Stomach smooth muscle (tissue), 2 donors: ENCODE measurements around the gene PTPRJ.
A peak's percentile ranks its signal among the peaks of the same experiment; 100 is the strongest.

Experiments
- H3K27ac ChIP-seq: one replicate; pipeline ENCODE4 v1.7.0; 2013; ENCODE audit warnings: mild to moderate bottlenecking, low read length, inconsistent platforms
- H3K27me3 ChIP-seq, 2 donors: one replicate each; pipeline ENCODE4 v1.7.0; 2013; ENCODE audit warnings: low read length in 2 of 2; ENCODE audit not compliant: insufficient read depth in 2 of 2, control insufficient read depth in 1 of 2
- H3K36me3 ChIP-seq, 2 donors: one replicate each; pipeline ENCODE4 v1.7.0; 2013; ENCODE audit warnings: low read length in 2 of 2; ENCODE audit not compliant: control insufficient read depth in 2 of 2, insufficient read depth in 2 of 2
- H3K4me1 ChIP-seq: one replicate; pipeline ENCODE4 v1.7.0; 2013; ENCODE audit warnings: low read length; ENCODE audit not compliant: control insufficient read depth, insufficient read depth
- H3K4me3 ChIP-seq, 2 donors: one replicate each; pipeline ENCODE4 v1.7.0; 2013; ENCODE audit warnings: low read length in 2 of 2
- H3K9ac ChIP-seq, 2 donors: one replicate each; pipeline ENCODE4 v1.7.0; 2013; ENCODE audit warnings: low read length in 2 of 2, mild to moderate bottlenecking in 1 of 2
- H3K9me3 ChIP-seq, 2 donors: one replicate each; pipeline ENCODE4 v1.7.0; 2013; ENCODE audit warnings: low read length in 2 of 2; ENCODE audit not compliant: control insufficient read depth in 2 of 2
- donor health status: healthy.
- donor health status: Pancreatic carcinoma.

PTPRJ gene

DNA sequence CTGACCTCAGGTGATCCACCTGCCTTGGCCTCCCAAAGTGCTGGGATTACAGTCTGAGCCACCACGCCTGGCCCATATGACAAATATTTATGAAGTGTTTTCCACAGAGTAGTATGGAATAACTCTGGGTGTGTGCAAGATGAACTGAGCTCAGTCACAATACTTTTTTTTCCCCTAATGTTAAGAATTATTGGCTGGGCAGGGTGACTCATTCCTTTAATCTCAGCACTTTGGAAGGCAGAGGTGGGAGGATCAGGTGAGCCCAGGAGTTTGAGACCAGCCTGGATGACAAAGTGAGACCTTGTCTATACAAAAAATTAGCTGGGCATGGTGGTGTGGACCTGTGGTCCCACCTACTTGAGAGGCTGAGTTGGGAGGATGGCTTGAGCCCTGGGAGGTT is 6.4 kb downstream of the PTPRJ start:
- no peaks in the 10 kb centered on the region for H3K27me3 ChIP-seq
- H3K4me1 ChIP-seq, result peaks cover 11% of the 10 kb centered on the region
- no peak overlapping the region for H3K27ac ChIP-seq
- H3K9me3 ChIP-seq, result no peaks in the 10 kb centered on the region
- no peak overlapping the region for H3K4me3 ChIP-seq
- no peaks in the 10 kb centered on the region for H3K36me3 ChIP-seq
- no peak overlapping the region for H3K9ac ChIP-seq

DNA sequence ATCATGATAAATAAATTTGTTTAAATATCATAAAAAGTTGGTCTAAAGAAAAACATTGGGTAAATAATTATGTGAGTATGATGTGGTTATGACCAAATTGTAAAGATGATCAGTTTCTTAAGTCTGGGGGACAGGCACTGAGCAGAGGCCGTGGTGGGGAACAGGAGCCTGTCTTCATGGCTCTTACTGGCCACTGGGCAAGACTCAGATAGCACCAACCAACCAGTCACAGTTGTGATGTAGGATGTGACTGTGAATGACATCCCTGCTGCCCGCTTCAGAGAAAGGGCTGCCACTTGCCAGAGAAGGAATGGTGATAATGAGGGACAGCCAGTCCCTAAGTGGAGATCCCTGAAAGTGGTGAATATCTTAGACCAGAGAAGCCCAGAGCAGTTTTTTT is 7.0 kb downstream of the PTPRJ start:
- H3K27me3 ChIP-seq, result no peaks in the 10 kb centered on the region
- H3K36me3 ChIP-seq, result no peaks in the 10 kb centered on the region
- H3K4me3 ChIP-seq, result no peak overlapping the region
- no peak overlapping the region for H3K9ac ChIP-seq
- H3K4me1 ChIP-seq, result peaks cover 7% of the 10 kb centered on the region
- no peak overlapping the region for H3K27ac ChIP-seq
- no peaks in the 10 kb centered on the region for H3K9me3 ChIP-seq

DNA sequence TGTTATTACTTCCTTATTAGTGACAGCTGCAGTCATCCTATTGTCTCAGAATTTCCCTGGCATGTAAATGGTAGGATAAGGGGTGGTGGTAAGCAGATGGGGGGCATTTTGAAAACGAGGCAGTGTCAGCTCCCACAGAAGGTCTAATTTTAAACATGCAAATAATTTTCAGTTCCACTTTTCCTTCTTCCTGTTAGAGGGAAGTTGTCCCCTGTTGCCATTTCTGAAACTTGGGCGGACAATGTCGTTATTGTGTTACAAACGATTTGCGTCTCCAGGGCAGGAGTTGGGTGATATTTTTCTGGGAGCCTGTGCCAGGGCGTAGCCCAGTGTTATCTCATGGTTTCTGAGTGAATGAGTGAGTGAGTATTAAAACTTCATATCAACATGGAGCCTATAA is 7.4 kb downstream of the PTPRJ start:
- H3K9me3 ChIP-seq, result no peaks in the 10 kb centered on the region
- no peaks in the 10 kb centered on the region for H3K27me3 ChIP-seq
- no peak overlapping the region for H3K4me3 ChIP-seq
- no peak overlapping the region for H3K9ac ChIP-seq
- H3K27ac ChIP-seq, result no peak overlapping the region
- no peaks in the 10 kb centered on the region for H3K36me3 ChIP-seq
- peaks cover 7% of the 10 kb centered on the region for H3K4me1 ChIP-seq

- H3K27me3 ChIP-seq, result no peaks in the 10 kb centered on the region
- no peak overlapping the region for H3K27ac ChIP-seq
- peaks cover 7% of the 10 kb centered on the region for H3K4me1 ChIP-seq
- H3K4me3 ChIP-seq, result no peak overlapping the region
- H3K9me3 ChIP-seq, result no peaks in the 10 kb centered on the region
- H3K9ac ChIP-seq, result no peak overlapping the region
- H3K36me3 ChIP-seq, result no peaks in the 10 kb centered on the region
These were observed 9.4 kb downstream of the PTPRJ start for GRCh38 chr11:47989779-47990178.

GRCh38 chr11:47991266-47991830 is 11.0 kb downstream of the PTPRJ start:
- Histone ChIP-seq H3K27me3 (no peaks in the 10 kb centered on the region), H3K9ac (no peak overlapping the region), H3K36me3 (no peaks in the 10 kb centered on the region), H3K27ac (no peak overlapping the region), H3K4me1 (peaks cover 7% of the 10 kb centered on the region), H3K4me3 (peak overlapping the region; percentile 4 to 40), H3K9me3 (no peaks in the 10 kb centered on the region)

DNA sequence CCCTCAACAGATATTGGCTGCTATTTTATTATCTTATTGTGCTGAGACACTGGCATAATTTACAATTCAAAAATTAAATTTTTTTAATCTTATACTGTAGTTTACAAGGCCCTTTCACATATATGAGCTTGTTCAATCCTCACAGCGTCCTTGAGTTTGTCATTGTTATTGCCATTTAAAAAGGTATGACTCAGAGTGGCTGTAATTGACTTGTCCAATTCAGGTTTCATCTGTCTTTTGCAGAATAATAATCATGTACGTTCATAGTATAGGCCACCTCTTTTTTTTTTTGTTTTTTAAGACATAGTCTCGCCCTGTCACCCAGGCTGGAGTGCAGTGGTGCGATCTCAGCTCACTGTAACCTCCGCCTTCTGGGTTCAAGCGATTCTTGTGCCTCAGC is 11.5 kb downstream of the PTPRJ start:
- Histone ChIP-seq H3K36me3 (no peaks in the 10 kb centered on the region), H3K4me3 (no peak overlapping the region), H3K9ac (no peak overlapping the region), H3K9me3 (no peaks in the 10 kb centered on the region), H3K27me3 (no peaks in the 10 kb centered on the region), H3K4me1 (peaks cover 7% of the 10 kb centered on the region), H3K27ac (no peak overlapping the region)

GRCh38 chr11:47992959-47993820 is 12.8 kb downstream of the PTPRJ start:
- Histone ChIP-seq H3K27me3 (no peaks in the 10 kb centered on the region), H3K9ac (no peak overlapping the region), H3K9me3 (no peaks in the 10 kb centered on the region), H3K4me1 (peaks cover 7% of the 10 kb centered on the region), H3K27ac (no peak overlapping the region), H3K4me3 (no peak overlapping the region), H3K36me3 (no peaks in the 10 kb centered on the region)

- Histone ChIP-seq H3K4me3 (no peak overlapping the region), H3K4me1 (peaks cover 7% of the 10 kb centered on the region), H3K36me3 (no peaks in the 10 kb centered on the region), H3K27ac (no peak overlapping the region), H3K9ac (no peak overlapping the region), H3K9me3 (no peaks in the 10 kb centered on the region), H3K27me3 (no peaks in the 10 kb centered on the region)
These were observed 14.1 kb downstream of the PTPRJ start for GRCh38 chr11:47994417-47994816.

DNA sequence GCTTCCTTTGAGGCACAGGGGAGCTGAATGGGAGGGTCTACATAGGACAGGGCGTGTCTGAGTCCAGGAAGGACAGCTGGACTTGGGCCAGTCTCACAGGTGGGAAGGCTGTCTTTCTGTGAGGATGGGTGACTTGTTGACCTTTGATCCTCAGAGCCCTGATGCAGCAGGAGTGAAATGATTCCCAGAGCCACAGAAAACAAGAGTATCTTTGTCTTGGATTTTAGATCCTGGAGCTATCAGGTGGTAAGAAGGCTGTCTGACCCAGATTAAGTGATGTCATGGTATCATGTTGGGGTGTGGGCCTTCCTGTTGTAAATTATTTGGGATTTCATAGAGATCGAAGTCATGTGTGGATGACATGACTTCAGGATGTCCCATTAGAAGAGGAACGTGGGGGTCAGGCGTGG is 15.0 kb downstream of the PTPRJ start:
- peaks cover 7% of the 10 kb centered on the region for H3K4me1 ChIP-seq
- no peak overlapping the region for H3K4me3 ChIP-seq
- H3K27ac ChIP-seq, result no peak overlapping the region
- H3K27me3 ChIP-seq, result no peaks in the 10 kb centered on the region
- H3K9me3 ChIP-seq, result no peaks in the 10 kb centered on the region
- H3K36me3 ChIP-seq, result no peaks in the 10 kb centered on the region
- H3K9ac ChIP-seq, result no peak overlapping the region

- Histone ChIP-seq H3K9ac (no peak overlapping the region), H3K4me1 (no peaks in the 10 kb centered on the region), H3K27me3 (no peaks in the 10 kb centered on the region), H3K4me3 (no peak overlapping the region), H3K27ac (no peak overlapping the region), H3K9me3 (no peaks in the 10 kb centered on the region), H3K36me3 (no peaks in the 10 kb centered on the region)
These were observed 17.0 kb downstream of the PTPRJ start for GRCh38 chr11:47997063-47998053.
